NCI-H1092 (cell line): ENCODE results near the gene WLS.

Experiments
- DNase-seq: peaks from one replicate; lab custom pipeline; 2025; lab: John Stamatoyannopoulos, UW

Gene WLS

DNA sequence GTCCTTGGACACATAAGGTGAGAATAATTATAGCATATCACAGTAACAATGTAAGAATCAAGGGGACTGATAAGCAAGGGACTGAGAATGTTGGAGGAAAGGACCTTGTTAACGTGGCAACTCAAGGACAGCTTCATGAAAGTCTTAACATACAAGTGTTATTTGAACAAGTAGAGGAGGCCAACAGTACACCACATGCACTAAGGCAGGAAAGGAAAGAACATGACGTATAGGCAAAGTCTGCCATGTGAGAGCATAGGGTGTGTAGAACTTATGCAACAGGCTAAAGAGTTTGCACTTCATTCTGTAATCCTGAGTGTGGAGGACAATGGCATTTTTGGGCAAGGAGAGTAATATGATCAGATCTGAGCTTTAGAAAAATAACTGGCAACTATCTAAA lies 148.6 kb downstream of the WLS start:
- DNase-seq, result no peak

GRCh38 chr1:68081775-68082283 lies 150.5 kb downstream of the WLS start:
- DNase-seq, result no peak

GRCh38 chr1:68078647-68079046 lies 153.7 kb downstream of the WLS start:
- no peak for DNase-seq
